DND-41 (cell line): ENCODE measurements around the gene ANKS1B.

Source experiments
- EZH2 ChIP-seq: IDR thresholded peaks from 3 replicates; pipeline ENCODE4 v1.6.1; 2012; ENCODE audit warnings: borderline replicate concordance, low read depth, mild to moderate bottlenecking, moderate library complexity, low read length, inconsistent platforms; ENCODE audit not compliant: severe bottlenecking
- TF ChIP-seq, protein P1 (sequence below): IDR thresholded peaks from 2 replicates; pipeline ENCODE4 v1.5.1; 2012; ENCODE audit warnings: borderline replicate concordance, low read length, moderate library complexity, mild to moderate bottlenecking; ENCODE audit not compliant: poor library complexity, severe bottlenecking; ENCODE audit errors: extremely low read depth

DNA sequence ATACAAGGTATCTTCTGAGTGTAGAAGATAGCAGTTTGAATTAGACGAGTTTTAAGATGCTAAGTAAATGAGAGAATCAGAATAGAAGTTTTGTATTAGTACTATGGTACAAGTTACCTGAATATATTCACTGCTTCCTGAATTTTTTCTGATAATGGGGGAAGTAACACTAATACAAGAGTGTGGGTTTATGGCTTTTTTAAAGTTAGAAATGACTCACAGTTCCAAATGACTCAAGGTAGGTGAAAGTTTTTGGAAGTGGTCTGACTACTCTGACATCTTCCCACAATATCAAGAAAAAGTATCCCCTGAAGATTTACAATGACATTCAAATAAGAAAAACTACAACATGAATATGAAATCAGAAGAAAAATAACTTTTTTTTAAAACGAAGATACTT lies 460.9 kb downstream of the ANKS1B start:
- TF ChIP-seq, protein P1, sequence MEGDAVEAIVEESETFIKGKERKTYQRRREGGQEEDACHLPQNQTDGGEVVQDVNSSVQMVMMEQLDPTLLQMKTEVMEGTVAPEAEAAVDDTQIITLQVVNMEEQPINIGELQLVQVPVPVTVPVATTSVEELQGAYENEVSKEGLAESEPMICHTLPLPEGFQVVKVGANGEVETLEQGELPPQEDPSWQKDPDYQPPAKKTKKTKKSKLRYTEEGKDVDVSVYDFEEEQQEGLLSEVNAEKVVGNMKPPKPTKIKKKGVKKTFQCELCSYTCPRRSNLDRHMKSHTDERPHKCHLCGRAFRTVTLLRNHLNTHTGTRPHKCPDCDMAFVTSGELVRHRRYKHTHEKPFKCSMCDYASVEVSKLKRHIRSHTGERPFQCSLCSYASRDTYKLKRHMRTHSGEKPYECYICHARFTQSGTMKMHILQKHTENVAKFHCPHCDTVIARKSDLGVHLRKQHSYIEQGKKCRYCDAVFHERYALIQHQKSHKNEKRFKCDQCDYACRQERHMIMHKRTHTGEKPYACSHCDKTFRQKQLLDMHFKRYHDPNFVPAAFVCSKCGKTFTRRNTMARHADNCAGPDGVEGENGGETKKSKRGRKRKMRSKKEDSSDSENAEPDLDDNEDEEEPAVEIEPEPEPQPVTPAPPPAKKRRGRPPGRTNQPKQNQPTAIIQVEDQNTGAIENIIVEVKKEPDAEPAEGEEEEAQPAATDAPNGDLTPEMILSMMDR, result no peak
- no peak for TF ChIP-seq EZH2
